DND-41 (cell line): Measurements from ENCODE around the gene LCK.

Experiments
- ATAC-seq: fragments of 200-7000 bp; cut with Tn5 transposase; 3 replicates; pipeline ENCODE4 v1.9.1; 2021; ENCODE audit warnings: low read depth; ENCODE audit not compliant: insufficient read depth
- DNase-seq: peaks from one replicate; pipeline ENCODE4 v3.0.0-alpha.2; 2020
- H2AFZ ChIP-seq: 2 replicates; pipeline ENCODE4 v1.6.0; 2012; ENCODE audit warnings: low read depth, low read length
- H3K27ac ChIP-seq: 2 replicates; pipeline ENCODE4 v1.5.1; 2012; ENCODE audit warnings: low read length, inconsistent platforms
- H3K27me3 ChIP-seq: fragments of 200-600 bp; sonication (generic); 2 replicates; pipeline ENCODE4 v1.6.0; 2012; ENCODE audit warnings: low read length, mild to moderate bottlenecking, inconsistent platforms; ENCODE audit not compliant: insufficient read depth, poor library complexity
- H3K36me3 ChIP-seq: 2 replicates; pipeline ENCODE4 v1.5.1; 2012; ENCODE audit warnings: low read length, inconsistent platforms; ENCODE audit not compliant: insufficient read depth
- H3K4me1 ChIP-seq: 2 replicates; pipeline ENCODE4 v1.5.1; 2012; ENCODE audit warnings: mild to moderate bottlenecking, low read length; ENCODE audit not compliant: insufficient read depth
- H3K4me2 ChIP-seq: 2 replicates; pipeline ENCODE4 v1.6.0; 2012; ENCODE audit warnings: mild to moderate bottlenecking, moderate library complexity, low read length, inconsistent platforms; ENCODE audit not compliant: insufficient read depth
- H3K4me3 ChIP-seq, 2 experiments: fragments of 200-600 bp in 1 of 2; shearing (Covaris generic) in 1 of 2; 2 replicates each; pipeline ENCODE4 v1.5.1; 2012 to 2016; ENCODE audit warnings: inconsistent platforms in 2 of 2, low read length in 2 of 2, mild to moderate bottlenecking in 2 of 2, low read depth in 1 of 2, moderate library complexity in 1 of 2
- H3K79me2 ChIP-seq: 2 replicates; pipeline ENCODE4 v1.6.0; 2012; ENCODE audit warnings: low read length, inconsistent platforms; ENCODE audit not compliant: insufficient read depth
- H3K9ac ChIP-seq: 2 replicates; pipeline ENCODE4 v1.6.0; 2012; ENCODE audit warnings: low read depth, mild to moderate bottlenecking, inconsistent platforms, low read length, moderate library complexity
- H3K9me3 ChIP-seq: 2 replicates; pipeline ENCODE4 v1.5.1; 2012; ENCODE audit warnings: low read length, moderate library complexity, mild to moderate bottlenecking, inconsistent platforms; ENCODE audit not compliant: insufficient read depth, severe bottlenecking
- H4K20me1 ChIP-seq: 2 replicates; pipeline ENCODE4 v1.6.0; 2012; ENCODE audit warnings: low read length; ENCODE audit not compliant: insufficient read depth
- EZH2 ChIP-seq: IDR thresholded peaks from 3 replicates; pipeline ENCODE4 v1.6.1; 2012; ENCODE audit warnings: borderline replicate concordance, low read depth, mild to moderate bottlenecking, moderate library complexity, low read length, inconsistent platforms; ENCODE audit not compliant: severe bottlenecking
- TF ChIP-seq, protein P1 (sequence below): IDR thresholded peaks from 2 replicates; pipeline ENCODE4 v1.5.1; 2012; ENCODE audit warnings: borderline replicate concordance, low read length, moderate library complexity, mild to moderate bottlenecking; ENCODE audit not compliant: poor library complexity, severe bottlenecking; ENCODE audit errors: extremely low read depth

Gene LCK

DNA sequence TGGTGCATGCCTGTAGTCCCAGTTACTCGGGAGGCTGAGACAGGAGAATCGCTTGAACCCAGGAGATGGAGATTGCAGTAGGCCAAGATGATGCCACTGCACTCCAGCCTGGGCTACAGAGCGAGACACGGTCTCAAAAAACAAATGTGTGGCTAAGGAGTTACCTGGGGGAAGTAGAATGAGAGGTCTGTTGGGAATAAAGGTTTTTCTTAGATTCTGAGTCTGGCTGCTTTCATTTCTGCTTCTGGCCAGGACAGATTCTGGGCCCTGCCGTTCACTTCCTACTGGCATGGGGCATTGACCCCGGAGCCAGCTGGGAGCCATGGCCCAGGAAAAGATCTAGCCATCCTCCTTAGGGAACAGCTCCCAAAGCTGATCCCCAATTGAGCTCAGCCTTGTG lies 42.6 kb upstream of the LCK start:
- Histone ChIP-seq H3K27ac (no peak overlapping the region), H3K4me1 (peaks cover 25% of the 10 kb centered on the region), H3K27me3 (no peaks in the 10 kb centered on the region), H4K20me1 (no peaks in the 10 kb centered on the region), H3K36me3 (peaks cover 21% of the 10 kb centered on the region), H3K9ac (no peak overlapping the region), H3K4me3 (no peak overlapping the region), H3K4me2 (no peak overlapping the region), H3K9me3 (no peaks in the 10 kb centered on the region), H3K79me2 (peaks cover 14% of the 10 kb centered on the region), H2AFZ (no peak overlapping the region)
- DNase-seq: no peak
- no peak for TF ChIP-seq EZH2
- TF ChIP-seq, protein P1, sequence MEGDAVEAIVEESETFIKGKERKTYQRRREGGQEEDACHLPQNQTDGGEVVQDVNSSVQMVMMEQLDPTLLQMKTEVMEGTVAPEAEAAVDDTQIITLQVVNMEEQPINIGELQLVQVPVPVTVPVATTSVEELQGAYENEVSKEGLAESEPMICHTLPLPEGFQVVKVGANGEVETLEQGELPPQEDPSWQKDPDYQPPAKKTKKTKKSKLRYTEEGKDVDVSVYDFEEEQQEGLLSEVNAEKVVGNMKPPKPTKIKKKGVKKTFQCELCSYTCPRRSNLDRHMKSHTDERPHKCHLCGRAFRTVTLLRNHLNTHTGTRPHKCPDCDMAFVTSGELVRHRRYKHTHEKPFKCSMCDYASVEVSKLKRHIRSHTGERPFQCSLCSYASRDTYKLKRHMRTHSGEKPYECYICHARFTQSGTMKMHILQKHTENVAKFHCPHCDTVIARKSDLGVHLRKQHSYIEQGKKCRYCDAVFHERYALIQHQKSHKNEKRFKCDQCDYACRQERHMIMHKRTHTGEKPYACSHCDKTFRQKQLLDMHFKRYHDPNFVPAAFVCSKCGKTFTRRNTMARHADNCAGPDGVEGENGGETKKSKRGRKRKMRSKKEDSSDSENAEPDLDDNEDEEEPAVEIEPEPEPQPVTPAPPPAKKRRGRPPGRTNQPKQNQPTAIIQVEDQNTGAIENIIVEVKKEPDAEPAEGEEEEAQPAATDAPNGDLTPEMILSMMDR: no peak
- ATAC-seq: no peak

DNA sequence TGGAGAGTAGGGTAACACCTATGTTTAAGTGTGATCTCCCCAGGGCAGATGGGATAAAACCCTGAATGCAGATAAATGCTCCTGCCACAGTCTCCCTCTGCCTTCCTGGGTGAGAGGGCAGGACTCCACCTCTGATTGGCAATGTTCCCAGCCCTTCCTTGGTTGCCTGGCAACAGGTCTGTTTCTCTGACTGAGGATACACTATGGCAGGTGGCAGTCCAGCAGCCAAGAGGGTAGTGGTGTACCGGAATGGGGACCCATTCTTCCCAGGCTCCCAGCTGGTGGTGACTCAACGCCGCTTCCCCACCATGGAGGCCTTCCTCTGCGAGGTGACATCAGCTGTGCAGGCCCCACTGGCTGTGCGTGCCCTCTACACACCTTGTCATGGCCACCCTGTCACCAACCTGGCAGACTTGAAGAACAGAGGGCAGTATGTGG lies 42.2 kb upstream of the LCK start, which contains the start of gene DCDC2B:
TSS of gene DCDC2B (plus strand) at position 199 of the 438 bp plus-strand sequence. CDS start at position 204, 5 bp downstream.
- no peak within 1 kb of the TSS for H3K9ac ChIP-seq
- H3K27ac ChIP-seq: no peak within 1 kb of the TSS
- H4K20me1 ChIP-seq: no peaks in the 10 kb centered on the region
- H3K4me3 ChIP-seq: no peak within 1 kb of the TSS
- H3K9me3 ChIP-seq: no peaks in the 10 kb centered on the region
- no peak within 1 kb of the TSS for H3K4me2 ChIP-seq
- H3K79me2 ChIP-seq: peaks cover 14% of the 10 kb centered on the region
- DNase-seq (peak; percentile 44), ATAC-seq (no peak)
- H3K4me1 ChIP-seq: peaks cover 25% of the 10 kb centered on the region
- TF ChIP-seq EZH2: no peak
- TF ChIP-seq, protein P1: no peak
- peaks cover 17% of the 10 kb centered on the region for H3K36me3 ChIP-seq
- H3K27me3 ChIP-seq: no peaks in the 10 kb centered on the region
- no peak within 1 kb of the TSS for H2AFZ ChIP-seq

DNA sequence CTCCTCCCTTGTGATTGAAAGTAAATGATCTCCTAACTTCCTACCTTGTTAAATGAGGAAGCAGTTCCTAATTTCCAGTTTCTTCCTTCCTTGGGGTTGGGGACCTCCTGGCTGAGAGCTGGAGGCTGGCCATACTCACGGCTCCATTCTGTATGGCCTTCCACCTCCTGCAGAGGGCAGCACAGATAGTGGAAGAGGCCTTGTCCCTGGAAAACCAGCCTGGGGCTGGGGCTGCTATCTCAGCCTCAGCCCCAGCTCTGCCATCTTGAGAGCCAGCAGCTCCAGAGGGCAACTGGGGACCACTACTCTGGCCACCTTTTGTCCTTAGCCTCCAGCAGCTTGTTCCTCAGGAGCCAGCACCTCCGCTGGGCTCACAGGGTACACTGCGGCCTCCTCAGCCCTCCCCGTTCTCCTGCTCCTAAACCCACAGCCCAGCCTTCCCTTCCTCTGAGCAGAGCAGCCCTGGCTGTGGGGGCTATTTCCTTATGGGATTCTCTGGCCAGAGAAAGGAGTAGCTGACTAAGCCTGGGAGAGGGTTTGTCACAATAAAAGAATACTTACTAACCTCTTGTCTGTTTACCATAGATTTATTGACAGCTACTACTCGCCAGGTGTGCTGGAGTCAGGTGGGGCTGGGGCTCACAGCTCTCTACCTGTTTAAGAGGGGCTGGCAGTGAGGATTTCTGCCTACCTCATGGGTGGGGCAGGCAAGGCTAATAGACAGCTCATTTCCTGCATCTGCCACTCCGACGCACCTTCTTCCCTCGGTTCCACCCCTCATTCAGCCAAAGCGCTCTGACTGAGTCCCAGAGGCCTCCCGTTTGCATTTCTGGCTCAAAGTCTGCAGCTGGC lies 35.2 kb upstream of the LCK start:
- peaks cover 34% of the 10 kb centered on the region for H3K36me3 ChIP-seq
- no peaks in the 10 kb centered on the region for H3K9me3 ChIP-seq
- peaks cover 4% of the 10 kb centered on the region for H3K79me2 ChIP-seq
- H4K20me1 ChIP-seq: no peaks in the 10 kb centered on the region
- no peak overlapping the region for H2AFZ ChIP-seq
- H3K4me1 ChIP-seq: peaks cover 5% of the 10 kb centered on the region
- H3K9ac ChIP-seq: no peak overlapping the region
- TF ChIP-seq EZH2: no peak
- TF ChIP-seq, protein P1: peak; percentile 92
- DNase-seq (peak; percentile 76), ATAC-seq (peak; percentile 97)
- H3K4me2 ChIP-seq: no peak overlapping the region
- H3K4me3 ChIP-seq: no peak overlapping the region
- H3K27me3 ChIP-seq: no peaks in the 10 kb centered on the region
- peak overlapping the region; percentile 56; the same call in 1 of the 2 replicates for H3K27ac ChIP-seq
